Measurements from ENCODE around the gene IFIT1B.
A peak's percentile ranks its signal among the peaks of the same experiment; 100 is the strongest.

IFIT1B gene

DNA sequence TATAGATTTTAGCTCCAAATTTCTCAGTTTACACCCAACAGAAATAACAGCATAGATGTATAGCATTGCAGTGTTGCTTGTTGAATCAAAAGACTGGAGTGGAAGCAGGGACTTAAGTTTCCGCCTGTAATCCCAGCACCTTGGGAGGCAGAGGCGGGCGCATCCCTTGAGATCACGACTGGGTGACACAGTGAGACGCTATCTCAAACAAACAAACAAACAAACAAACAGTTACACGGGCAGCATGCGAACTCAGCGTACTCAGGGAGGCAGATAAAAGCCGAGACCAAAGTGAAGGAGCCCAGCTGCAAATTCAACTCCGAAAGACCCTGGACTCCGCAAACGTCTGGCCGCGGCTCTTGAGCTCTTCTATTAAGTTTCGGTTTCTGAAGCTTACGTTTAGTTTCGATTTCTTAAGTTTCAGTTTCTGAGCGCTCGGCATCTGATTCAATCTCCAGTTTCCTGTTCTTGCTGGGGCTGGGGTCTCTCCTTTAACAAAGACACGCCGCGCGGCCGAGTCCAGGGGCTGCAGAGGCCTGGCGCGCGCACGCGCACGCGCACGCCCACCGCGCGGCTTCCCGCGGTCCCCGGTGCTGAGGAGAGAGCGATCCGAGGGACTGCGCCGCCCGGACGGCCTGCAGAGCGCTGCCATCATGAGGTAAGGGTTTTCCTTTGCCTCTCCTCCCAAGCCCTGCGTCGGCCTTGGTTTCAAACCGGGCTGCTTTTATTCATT is 36.5 kb downstream of the IFIT1B start, which contains the start of gene IFIT5:
IFIT5 (plus strand) TSS at position 423 of the 733 bp plus-strand sequence; CDS start at position 654, 231 bp downstream.
- DNase-seq: peak; percentile 45

DNA sequence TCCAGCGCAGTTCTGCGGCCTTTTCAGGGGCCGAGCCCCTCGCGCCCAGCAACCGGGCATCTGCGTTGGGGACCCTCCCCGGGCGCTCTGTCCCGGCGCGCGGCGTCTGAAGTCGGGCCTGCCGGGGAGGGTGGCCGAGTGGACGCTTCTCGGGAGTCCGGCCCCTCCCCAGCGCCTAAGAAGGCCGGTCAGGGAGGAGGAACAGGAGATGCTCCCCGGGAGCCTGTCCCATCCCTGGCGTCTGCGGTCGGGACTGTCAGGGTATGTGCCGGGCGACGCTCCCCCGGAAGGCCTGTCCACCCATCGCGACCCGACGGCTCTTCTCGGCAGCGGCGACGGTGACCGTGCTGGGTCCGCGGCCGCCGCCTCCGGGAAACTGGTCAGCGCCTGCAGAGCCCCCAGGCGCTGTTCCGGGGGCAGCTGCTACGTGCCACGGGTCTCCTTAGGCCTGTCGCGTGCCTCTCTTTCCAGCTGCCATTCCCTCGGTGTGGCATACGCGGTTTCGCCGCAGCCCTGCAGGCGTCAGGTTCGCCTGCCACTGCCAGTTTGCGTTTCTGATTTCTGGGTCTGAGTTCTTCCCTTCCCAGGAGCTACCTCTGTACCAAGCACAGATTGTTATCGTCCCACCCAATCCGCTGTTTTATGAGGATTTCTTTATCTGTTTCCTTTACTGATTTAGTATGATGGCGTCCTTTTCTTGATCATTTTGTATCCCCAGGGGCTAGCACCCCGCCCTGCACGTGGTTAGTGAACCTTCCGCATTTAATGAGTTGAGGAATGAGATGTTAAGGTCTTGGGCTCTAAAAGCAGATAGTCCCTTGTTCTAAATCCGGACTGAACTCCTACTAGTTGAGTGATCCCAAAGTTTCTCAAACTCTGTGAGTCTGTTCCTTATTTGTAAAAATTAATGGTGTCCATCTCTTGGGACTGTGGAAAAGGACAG is 37.3 kb downstream of the IFIT1B start:
- peak; percentile 27 for DNase-seq

DNA sequence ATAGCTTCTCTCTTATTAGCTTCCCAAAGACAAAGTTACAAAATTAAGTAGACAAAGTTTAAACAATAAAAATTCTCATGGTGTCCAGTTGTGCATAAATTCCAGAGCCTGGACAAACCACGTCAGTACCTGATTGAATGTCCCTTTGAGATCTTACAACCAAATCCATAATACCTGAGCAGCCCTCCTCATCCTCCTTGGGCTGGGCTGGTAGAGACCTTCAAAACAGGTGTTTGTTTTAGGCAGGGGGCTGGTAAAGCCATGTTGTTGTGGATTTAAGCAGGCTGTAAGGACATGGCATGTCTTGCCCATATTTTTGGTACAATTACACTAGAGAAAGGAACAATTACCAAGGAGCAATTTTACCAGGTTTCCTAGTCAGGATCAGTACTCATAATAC is 38.6 kb downstream of the IFIT1B start:
- no peak for DNase-seq

DNA sequence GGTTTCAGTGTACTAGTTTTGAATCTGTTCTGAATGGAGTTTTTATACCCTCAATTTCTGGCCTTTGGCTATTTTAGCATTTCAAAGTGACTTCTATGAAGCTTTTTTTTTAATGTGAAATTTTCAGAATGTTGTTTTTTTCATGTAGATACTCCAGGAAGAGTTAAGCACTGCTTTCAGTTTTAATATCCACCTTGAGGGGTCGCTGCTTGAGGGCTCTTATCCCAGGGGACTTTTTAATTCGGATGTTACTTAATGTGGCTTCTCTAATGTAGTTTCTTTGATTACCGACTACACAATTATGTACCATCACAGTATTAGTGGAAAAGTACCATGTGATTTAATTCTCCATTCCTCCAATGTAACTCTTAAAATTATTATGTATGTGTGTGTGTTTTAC is 41.7 kb downstream of the IFIT1B start:
- DNase-seq: peak; percentile 19

DNA sequence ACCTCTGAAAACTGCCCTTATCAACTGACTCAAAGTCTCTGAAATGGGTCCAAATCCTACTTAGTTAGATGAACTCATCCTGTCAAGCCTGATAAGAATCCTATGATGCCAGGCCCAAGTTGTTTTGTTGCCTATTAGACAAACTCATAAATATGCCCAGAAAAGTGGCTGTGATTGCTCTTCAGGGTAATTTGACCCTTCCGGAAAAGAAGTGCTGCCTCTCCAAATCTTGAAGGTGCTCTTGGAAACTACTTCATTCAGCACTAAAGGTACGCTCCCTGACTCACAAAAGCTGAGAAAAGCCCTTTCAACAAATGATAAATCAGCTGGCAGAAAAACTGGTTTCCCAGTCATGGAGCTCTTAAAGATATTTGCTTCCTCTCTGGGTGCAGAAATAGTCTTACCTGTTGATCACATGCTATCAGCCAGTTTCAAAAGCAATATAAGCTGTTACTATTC is 43.2 kb downstream of the IFIT1B start:
- no peak for DNase-seq

DNA sequence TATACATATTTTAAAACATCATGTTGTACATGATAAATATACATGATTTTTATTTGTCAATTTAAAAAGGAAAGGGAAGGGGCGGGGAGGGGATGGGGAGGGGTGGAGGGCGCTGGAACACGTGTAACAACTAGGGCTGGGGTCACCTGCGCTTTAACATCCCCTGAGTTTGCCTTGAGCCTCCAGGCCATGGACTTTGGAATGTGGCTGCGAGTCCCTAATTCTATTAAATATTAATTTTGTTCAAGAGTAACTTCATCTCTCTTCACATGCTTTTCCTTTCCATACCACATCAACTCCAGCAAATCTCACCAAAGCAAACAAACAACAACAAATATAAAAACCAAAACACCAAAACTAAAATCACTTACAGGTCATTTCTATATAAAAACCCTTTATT is 47.1 kb downstream of the IFIT1B start:
- DNase-seq: no peak

DNA sequence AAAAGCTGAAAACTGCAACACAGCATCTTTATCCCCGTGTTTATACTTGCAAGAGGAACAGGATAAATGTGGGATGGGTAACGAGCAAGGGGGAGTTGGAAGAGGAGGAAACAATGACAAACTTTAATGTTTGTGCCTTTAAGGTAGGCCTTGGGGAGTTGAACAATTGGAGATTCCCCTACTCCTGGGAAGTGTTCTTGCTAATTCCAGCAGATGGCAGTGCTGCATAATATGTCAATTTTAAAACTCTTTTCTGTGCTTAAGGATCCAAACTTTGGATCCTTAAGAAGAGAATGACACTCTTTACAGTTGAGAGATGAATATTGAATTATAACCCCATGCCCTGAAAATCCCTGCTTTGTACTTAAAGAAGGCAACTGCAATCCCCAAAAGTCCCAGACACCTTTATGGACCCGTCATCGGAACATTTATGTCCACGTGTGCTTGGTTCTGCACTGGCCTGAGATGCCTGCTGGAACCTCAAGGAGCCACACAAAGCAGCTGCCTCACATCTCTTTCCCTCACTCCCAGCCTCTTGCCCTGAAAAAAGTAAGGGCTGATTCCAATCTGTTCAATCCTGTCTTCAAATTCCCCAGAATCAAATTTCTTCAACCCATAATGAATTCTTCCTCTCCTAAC is 48.5 kb downstream of the IFIT1B start:
- DNase-seq: no peak

DNA sequence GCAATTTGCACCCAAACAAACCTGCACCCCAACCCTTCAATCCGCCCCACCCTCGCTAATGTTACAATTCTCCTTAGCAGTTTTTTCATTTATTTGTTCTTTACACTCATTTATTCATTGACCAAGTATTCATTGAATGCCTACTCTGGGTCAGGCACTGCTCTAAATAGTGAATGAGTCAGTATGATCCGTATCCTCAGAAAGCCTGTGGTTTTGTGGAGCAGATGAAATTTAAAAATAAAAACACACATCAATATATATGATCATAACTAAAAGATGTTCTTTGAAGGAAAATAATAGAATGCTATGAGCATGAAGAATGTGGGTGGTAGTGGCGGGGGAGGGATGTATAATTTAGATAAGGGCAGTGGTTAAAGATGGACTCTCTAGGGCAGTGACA is 49.8 kb downstream of the IFIT1B start:
- no peak for DNase-seq

DNA sequence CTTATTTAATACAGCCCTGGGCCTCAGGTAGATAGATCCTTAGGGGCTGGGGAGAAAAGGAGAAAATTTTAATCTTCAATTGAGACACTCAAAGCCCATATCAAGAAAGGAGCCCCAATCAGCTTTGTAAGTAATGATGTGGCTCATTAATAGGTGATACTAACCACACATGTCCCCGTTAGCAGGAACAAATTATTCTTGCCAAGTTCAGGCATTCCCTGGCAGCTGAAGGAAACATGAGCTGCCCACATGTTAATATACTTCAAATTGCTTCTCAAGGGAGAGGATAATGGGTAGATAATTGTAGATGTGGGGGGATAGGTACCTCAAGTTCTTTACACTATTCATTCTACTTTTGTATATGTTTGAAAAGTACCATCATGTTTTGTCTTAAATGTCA is 51.0 kb downstream of the IFIT1B start:
- DNase-seq: no peak

DNA sequence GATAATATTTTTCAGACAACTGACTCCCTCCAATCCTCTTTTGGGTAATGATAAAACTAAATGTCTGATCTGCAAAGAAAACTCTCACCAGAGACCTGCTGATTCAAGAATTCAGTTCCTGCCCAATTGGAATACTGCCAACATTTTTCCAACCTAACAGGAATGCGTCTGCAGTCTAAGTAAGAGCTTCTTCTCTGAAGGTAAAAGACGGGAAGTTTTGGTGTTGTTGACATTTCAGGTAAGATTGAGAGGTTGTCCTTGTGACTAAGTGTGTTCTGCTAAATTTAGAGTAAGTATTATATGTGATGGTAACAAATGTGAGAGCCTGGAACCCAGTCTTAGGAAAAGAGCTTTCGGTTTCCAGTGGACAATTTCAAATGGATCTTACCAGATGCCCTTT is 54.1 kb downstream of the IFIT1B start:
- no peak for DNase-seq

All from effector CD4-positive, alpha-beta T cell (primary cell).